Central memory CD4-positive, alpha-beta T cell (primary cell): ENCODE data around the gene DNMT3A.

Source experiments
- DNase-seq: peaks from one replicate; pipeline ENCODE4 v3.0.0; 2022
- total RNA-seq, 3 experiments: gene quantifications; one replicate each; lab custom pipeline; 2026; lab: John Stamatoyannopoulos, UW

DNMT3A gene
- total RNA-seq, result 115 to 178 (median 164) reads per million in 3 experiments

GRCh38 chr2:25341753-25342371 is at the start of gene DNMT3A:
TSS of gene DNMT3A (minus strand) at chr2:25341925. CDS start at chr2:25313984, 27,941 bp downstream.
- DNase-seq, result peak; percentile 30

DNA sequence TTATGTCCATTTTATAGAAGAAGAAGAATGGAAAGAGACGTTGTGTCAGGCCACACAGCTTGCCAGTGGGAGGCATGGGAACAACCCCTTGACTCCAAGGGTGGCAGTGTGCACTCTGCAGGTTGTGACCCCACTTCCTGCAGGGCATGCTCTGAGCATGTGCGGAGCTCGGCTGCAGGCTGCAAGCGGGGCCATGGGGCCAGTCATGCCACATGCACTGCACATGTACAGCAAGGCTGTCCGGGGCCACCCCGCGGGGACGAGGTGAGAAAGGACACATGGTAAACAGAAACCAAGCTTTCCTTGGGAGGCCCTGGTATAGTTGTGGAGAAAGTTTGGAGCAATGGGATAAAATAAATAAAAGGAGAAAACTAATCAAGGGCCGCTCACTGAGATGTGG is 47.4 kb upstream of the DNMT3A start:
- DNase-seq, result no peak

DNA sequence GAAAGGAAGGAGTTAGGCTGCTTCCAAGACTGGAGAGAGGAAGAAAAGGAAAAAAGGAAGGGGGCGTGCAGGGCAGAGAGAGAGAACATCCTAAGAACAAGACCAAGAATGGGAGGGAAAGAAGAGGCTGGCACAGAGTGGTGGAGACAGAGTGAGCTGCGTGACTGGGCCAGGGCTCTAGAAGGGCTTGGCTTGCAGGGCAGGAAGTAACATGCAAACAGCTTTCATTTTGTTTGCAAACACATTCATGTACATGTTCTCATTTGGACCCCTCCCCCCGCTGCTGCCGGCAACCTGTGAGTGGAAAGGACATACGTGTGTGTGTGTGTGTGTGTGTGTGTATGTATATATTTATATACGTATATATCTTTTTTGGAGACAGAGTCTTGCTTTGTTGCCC is 46.8 kb upstream of the DNMT3A start:
- DNase-seq, result no peak

- no peak for DNase-seq
These were observed 46.2 kb upstream of the DNMT3A start for GRCh38 chr2:25387876-25388449.

GRCh38 chr2:25386971-25387875 is 45.5 kb upstream of the DNMT3A start:
- no peak for DNase-seq

DNA sequence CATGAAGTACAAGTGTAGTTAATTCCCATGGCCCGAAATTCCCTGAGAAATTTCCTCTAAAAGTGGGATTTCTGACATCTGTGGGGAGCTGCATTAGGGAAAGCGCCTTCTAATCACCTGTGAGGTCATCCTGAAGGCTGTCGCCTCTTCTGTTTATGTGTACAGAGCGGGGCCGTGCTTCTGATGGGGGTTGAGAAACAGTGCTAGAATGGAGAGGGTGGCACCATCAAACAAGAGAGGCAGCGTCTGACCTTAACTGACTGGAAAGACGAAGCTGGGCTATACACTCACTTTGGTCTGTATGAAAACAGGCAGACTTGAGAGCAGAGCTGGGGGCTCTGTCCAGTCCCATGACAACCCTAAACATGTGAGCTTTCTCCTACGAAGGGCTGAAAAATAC is 44.2 kb upstream of the DNMT3A start:
- no peak for DNase-seq

DNA sequence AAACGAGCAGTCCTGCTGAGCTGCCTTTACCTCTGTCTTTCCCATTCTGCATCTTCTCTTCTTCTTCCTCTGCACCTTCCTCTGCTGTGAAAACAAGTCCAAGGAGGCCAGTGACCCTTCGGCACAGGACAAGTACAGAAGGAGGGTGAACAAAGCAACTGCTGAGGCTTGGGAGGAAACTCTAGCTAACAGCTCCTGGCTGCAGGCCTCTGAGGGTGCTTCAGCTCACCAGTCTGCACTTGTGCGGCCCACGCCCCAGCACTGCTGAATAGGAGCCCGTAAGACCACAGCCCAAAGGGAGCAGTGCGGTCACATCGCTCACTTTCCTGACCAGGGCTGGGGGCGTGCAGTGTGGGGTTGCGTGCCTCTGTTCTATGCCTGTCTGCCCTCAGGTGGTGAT is 42.1 kb upstream of the DNMT3A start:
- no peak for DNase-seq

GRCh38 chr2:25381502-25381901 is 39.8 kb upstream of the DNMT3A start:
- no peak for DNase-seq

DNA sequence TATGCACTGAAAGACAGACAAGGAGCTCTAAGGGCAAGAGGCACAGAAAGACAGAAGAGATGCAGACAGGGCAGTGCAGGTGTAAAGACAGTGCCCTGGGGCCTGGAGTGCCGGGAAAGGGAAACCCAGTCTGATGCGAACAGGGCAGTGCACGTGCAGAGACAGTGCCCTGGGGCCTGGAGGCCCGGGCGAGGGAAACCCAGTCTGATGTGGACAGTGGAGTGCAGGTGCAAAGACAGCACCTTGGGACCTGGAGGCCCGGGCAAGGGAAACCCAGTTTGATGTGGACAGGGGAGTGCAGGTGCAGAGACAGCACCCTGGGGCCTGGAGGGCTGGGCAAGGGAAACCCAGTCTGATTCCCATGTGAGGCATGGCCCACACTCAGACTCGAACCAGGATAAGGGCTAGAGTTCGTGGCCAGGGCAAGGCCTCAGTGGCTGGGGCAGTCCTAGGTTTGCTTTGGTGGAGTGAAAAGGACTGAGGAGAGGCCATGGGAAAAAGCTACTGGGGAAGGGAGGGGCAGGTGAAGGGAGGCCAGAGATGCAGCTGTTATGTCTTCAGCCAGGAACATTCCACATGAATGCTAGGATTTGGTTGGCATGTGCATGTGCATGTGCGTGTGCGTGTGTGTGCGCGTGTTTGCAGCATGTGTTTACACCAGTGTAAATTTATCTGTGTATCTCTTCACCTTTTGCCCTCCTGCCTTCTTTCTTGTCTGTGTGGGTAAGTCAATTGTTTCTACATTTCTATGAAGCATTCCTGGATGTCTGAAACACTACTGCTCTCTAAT is 39.1 kb upstream of the DNMT3A start:
- no peak for DNase-seq

- no peak for DNase-seq
These were observed 38.3 kb upstream of the DNMT3A start for GRCh38 chr2:25380023-25380422.

- no peak for DNase-seq
These were observed 37.8 kb upstream of the DNMT3A start for GRCh38 chr2:25379535-25379934.

- no peak for DNase-seq
These were observed 37.2 kb upstream of the DNMT3A start for GRCh38 chr2:25378731-25379490.

GRCh38 chr2:25377822-25378421 is 36.2 kb upstream of the DNMT3A start:
- DNase-seq, result no peak

DNA sequence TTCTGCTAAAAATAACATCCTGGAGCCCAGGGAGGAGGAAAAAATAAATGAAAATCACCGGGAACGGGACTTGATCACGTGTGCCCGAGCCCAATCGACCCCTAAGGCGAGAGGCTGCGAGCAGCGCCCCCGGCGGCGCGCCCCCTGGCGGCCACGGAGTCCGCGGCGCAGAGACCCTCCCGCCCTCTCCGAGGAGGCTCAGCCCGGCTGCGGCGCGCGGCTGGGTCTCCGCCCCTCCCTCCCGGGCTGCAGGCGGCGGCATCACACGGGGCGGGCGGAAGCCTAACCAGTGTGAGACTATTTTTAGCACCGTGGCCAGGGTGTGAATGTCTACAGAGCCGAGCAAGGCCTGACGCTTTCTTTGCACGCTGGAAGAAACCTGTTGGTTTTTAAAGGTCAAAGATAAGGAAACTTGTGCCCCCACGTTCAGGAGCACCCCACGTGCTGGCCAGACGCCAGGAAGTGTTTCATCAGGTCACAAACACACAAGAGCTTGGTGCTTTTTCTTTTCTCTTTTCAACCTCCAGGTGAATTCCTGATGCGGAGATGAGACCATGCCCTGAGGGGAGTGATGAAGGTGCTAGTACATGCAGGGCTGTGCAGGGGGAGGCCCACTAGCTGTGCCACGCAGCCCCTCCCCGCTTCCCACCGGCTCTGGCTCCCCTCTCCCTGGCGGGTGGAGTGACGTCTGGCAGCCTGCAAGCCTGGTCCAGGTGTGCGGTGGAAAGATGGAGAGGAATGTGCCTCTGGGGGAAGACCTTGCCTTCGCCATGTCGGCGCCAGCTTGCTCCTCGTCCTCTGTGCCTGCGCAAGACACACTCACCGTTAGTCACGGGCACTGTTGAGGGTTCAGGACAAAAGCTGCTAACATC is 35.3 kb upstream of the DNMT3A start:
- DNase-seq, result peak; percentile 90

DNA sequence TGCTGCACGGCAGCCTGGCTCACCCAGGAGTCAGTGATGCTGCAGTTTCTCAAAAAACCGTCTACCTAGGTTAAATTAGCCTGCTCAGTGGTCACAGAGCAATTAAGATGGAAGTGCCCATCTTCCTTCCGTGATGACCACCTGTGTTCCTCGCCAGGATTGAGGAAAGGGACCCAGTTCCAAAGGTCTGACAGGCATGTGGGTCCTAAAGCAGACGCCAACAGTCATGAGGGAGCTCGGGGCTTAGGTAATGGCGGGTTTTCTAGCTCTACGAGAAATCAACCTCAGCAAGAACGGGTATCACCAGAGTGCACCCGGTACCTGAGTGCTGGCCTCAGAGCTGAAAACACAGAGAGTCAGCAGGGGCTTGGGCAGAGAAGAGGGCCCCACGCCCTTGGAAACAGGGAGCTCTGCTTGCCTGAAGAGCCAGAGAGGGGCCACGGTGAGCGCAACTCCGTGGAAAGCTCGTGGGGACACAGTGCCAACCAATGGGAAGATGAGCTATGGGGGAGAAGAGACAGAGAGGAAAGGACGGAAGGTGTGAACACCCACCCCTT is 34.3 kb upstream of the DNMT3A start:
- DNase-seq, result no peak

GRCh38 chr2:25375371-25375988 is 33.8 kb upstream of the DNMT3A start:
- DNase-seq, result no peak

- no peak for DNase-seq
These were observed 33.1 kb upstream of the DNMT3A start for GRCh38 chr2:25374827-25375226.

DNA sequence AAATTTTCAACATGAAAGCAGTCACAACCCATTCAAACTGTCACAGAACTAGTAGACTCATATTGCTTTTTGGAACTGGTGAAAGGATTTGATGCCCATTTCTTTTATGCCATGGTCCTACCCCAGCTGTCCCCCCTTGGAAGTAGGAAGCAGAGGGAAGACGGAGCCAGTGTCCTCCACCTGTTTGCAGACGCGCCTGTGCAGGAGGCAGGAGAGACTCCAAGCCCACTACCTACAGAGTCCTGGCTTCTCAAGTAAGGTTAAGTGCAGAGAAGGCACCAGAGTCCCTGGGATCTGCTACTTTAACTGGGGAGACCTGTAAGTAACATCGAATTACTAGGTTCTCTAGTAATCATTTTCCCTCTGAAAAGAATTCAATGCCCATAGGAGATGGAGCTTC is 32.7 kb upstream of the DNMT3A start:
- no peak for DNase-seq

- no peak for DNase-seq
These were observed 31.7 kb upstream of the DNMT3A start for GRCh38 chr2:25373269-25373981.
